ENCODE data around the gene SDC3. TPM values are rescaled to one million over a fixed set of nuclear protein-coding genes. Genes with fewer than 3 reads are reported as not detected.

SDC3 gene
- total RNA-seq, 6 experiments from 2014 or later = 13.8 to 45.7 (median 16.2) TPM

- Histone ChIP-seq H3K4me1 (no peaks in the 10 kb centered on the region), H3K27ac (no peak overlapping the region), H3K27me3 (no peaks in the 10 kb centered on the region), H3K9me3 (no peaks in the 10 kb centered on the region), H3K36me3 (no peaks in the 10 kb centered on the region), H3K4me3 (no peak overlapping the region)
- intact Hi-C loops (cut with DNase I) = loop anchor here in 1 of 2 donors (10.0 kb wide), 1 partner anchor 1287 kb away; no protein-coding TSS in a partner anchor
- TF ChIP-seq POLR2A (IDR thresholded peaks at IDR 0.05) (no peak), CTCF (IDR thresholded peaks at IDR 0.05) (no peak)
- no peak for DNase-seq
- no peak for ATAC-seq
- WGBS (ENCODE audit: insufficient coverage, low coverage, low lambda C conversion rate, missing lambda C conversion rate) = 60% methylated on average over 13 of the region's 25 CpGs
These were observed 27.0 kb downstream of the SDC3 start for GRCh38 chr1:30881319-30882181.

DNA sequence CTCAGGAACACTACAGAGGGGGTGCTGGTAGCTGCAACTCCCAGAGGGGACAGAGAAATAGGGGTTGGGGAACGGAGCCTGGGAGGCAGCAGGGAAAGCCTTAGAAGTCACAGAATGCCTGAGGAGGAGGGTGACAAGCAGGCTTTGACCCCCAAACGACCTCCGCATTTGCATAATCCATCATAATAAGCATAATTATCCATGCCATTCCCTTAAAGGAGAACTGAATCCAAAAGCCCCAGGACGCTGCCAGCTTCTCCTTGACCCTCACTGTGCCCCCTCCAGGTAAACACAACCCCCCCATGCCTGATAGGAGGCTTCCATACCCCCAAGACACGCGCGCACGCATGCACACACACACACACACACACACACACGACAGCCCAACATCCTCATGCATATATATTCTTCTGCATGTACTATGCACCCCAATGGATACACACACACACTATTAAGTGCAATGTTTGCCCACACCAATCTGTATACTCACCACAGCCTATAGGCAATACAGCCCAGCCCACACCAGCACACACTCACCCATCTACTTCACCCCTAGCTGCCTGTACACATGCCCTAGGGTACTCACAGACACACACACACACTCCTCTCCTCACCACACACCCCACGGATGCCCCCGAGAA lies 27.8 kb downstream of the SDC3 start:
- ATAC-seq (no peak), DNase-seq (no peak)
- intact Hi-C loops (cut with DNase I) = loop anchor here in 1 of 2 donors (10.0 kb wide), 1 partner anchor 1286 kb away; no protein-coding TSS in a partner anchor
- Histone ChIP-seq H3K4me3 (no peak overlapping the region), H3K27ac (no peak overlapping the region), H3K36me3 (no peaks in the 10 kb centered on the region), H3K9me3 (no peaks in the 10 kb centered on the region), H3K4me1 (no peaks in the 10 kb centered on the region), H3K27me3 (no peaks in the 10 kb centered on the region)
- TF ChIP-seq POLR2A (IDR thresholded peaks at IDR 0.05) = no peak
- TF ChIP-seq CTCF (IDR thresholded peaks at IDR 0.05) = no peak
- WGBS (ENCODE audit: insufficient coverage, low coverage, low lambda C conversion rate, missing lambda C conversion rate) = 73% methylated on average over 9 of the region's 11 CpGs

DNA sequence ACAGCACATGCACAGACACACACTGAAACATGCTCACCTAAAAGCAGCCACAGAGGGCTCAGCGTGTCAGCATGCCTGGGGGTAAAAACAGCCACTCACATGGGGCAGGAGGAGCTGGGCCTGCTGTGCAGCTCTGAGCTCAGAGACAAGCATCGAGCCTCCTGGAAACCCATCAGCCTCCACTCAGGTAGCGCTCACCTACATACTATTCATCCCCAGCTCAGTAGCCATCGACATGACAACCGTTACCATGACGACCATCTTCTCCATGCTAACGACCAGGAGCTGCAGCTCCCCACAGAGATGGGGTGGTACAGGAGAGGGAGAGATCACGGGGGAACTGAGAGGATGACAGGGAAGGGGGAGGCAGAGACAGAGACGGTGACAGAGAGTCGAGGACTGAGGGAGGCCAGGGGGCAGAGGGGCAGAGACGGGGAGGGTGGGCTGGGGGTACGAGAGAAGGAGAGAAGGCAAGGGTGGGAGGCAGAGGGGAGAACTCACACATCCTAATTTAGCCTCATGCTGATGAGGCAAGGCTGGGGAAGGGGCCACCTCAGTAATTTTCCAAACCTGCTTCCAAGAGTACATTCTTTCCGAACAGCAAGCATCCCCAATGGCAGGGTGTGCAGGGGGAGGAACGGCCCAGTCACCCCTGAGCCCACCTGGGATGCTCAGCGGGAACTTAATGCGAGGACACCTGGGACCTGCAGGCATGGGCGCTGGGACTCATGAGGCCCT lies 28.4 kb downstream of the SDC3 start:
- ATAC-seq = no peak
- TF ChIP-seq POLR2A (IDR thresholded peaks at IDR 0.05) (no peak), CTCF (IDR thresholded peaks at IDR 0.05) (no peak)
- DNase-seq = no peak
- Histone ChIP-seq H3K4me3 (no peak overlapping the region), H3K27ac (no peak overlapping the region), H3K36me3 (no peaks in the 10 kb centered on the region), H3K4me1 (no peaks in the 10 kb centered on the region), H3K9me3 (no peaks in the 10 kb centered on the region), H3K27me3 (no peaks in the 10 kb centered on the region)
- intact Hi-C loops (cut with DNase I) = loop anchor here in 1 of 2 donors (10.0 kb wide), 1 partner anchor 1285 kb away; no protein-coding TSS in a partner anchor
- WGBS (ENCODE audit: insufficient coverage, low coverage, low lambda C conversion rate, missing lambda C conversion rate) = 62% methylated on average over 9 of the region's 17 CpGs

DNA sequence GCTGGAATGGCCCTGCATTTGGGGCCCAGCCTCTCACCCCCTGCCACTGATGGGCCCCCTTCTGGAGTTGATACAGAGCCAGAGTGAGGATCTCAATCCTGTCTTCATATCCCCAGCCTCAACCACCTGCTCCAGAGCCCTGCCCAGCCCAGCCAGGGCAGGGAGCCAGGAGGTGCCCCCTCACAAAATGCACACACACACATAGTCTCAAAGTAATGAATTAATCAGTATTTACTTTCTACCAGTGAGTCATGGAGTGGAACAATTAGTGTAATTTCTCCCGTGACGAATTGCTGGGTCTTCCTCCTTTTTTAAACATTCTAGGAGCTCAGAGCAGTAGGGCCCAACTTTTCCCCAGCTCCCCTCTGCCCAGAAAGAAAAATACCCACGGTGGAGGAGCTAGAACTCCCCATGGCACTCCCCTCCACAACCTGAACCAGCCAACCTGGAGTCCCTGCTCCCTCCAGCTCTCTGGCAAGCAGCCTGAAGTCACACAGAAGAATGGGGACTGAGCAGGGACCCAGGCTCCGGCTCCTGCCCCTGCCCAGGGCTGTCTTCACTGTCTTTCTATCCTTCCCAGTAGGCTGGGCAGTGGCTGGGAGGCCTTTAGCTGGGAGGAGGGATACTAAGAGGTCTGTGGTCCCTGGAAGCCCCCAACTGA lies 29.3 kb downstream of the SDC3 start:
- 58% methylated on average over 3 of the region's 4 CpGs for WGBS (ENCODE audit: insufficient coverage, low coverage, low lambda C conversion rate, missing lambda C conversion rate)
- intact Hi-C loops (cut with DNase I) = no loop called here
- no peak for ATAC-seq
- H3K9me3 ChIP-seq = no peaks in the 10 kb centered on the region
- H3K27me3 ChIP-seq = no peaks in the 10 kb centered on the region
- H3K4me1 ChIP-seq = no peaks in the 10 kb centered on the region
- H3K4me3 ChIP-seq = no peak overlapping the region
- H3K36me3 ChIP-seq = no peaks in the 10 kb centered on the region
- TF ChIP-seq CTCF (IDR thresholded peaks at IDR 0.05) (no peak), POLR2A (IDR thresholded peaks at IDR 0.05) (no peak)
- no peak overlapping the region for H3K27ac ChIP-seq
- no peak for DNase-seq

All from right lobe of liver (tissue), 6 donors.